Glutamatergic neuron (in vitro differentiated cells): Measurements from ENCODE around the gene PPAN. TPM values are rescaled to one million over a fixed set of nuclear protein-coding genes. Genes with fewer than 3 reads are reported as not detected.

ENCODE experiments used
- DNase-seq: peaks from one replicate; pipeline ENCODE4 v3.0.0; 2022
- H3K27ac Mint-ChIP-seq: one replicate; pipeline ENCODE4 v1.8.0; 2020; ENCODE audit warnings: mild to moderate bottlenecking, mixed read lengths, inconsistent platforms; ENCODE audit not compliant: unreplicated experiment
- H3K27me3 Mint-ChIP-seq: one replicate; pipeline ENCODE4 v1.8.0; 2020; ENCODE audit warnings: mild to moderate bottlenecking, moderate library complexity, mixed read lengths, inconsistent platforms; ENCODE audit not compliant: unreplicated experiment
- H3K36me3 Mint-ChIP-seq: one replicate; pipeline ENCODE4 v1.8.0; 2020; ENCODE audit warnings: mild to moderate bottlenecking, mixed read lengths, inconsistent platforms; ENCODE audit not compliant: unreplicated experiment
- H3K4me1 Mint-ChIP-seq: one replicate; pipeline ENCODE4 v1.8.0; 2020; ENCODE audit warnings: mild to moderate bottlenecking, low read depth, mixed read lengths, inconsistent platforms; ENCODE audit not compliant: unreplicated experiment
- H3K4me3 Mint-ChIP-seq: one replicate; pipeline ENCODE4 v1.8.0; 2020; ENCODE audit warnings: mild to moderate bottlenecking, mixed read lengths, inconsistent platforms; ENCODE audit not compliant: unreplicated experiment
- H3K9me3 Mint-ChIP-seq: one replicate; pipeline ENCODE4 v1.8.0; 2020; ENCODE audit warnings: mild to moderate bottlenecking, moderate library complexity, mixed read lengths, inconsistent platforms; ENCODE audit not compliant: unreplicated experiment
- CTCF ChIP-seq: fragments of 200-600 bp; sonication (generic); IDR thresholded peaks from one replicate; pipeline ENCODE4 v1.5.0; 2021; ENCODE audit not compliant: partially characterized antibody, unreplicated experiment
- total RNA-seq: library from RNA; stranded (reverse); fragmentation: NEBNext Ultra II Directional; extraction: Animal tissue kit (Norgen Biotek cat#: 25700); gene quantifications from one replicate; pipeline ENCODE4 v1.2.1, GENCODE V29; 2021; ENCODE audit not compliant: unreplicated experiment

Gene PPAN
- total RNA-seq, 1 donor from 2014 or later, result 44.5 TPM

GRCh38 chr19:10141973-10142372, 35.8 kb downstream of the PPAN start:
- no peak overlapping the region for H3K27ac Mint-ChIP-seq
- no peak overlapping the region for H3K4me3 Mint-ChIP-seq
- peaks cover 4% of the 10 kb centered on the region for H3K36me3 Mint-ChIP-seq
- H3K27me3 Mint-ChIP-seq, result peaks cover 9% of the 10 kb centered on the region
- no peak for DNase-seq
- peaks cover 3% of the 10 kb centered on the region for H3K9me3 Mint-ChIP-seq
- peaks cover 1% of the 10 kb centered on the region for H3K4me1 Mint-ChIP-seq
- no peak for TF ChIP-seq CTCF

GRCh38 chr19:10142701-10143375, 36.7 kb downstream of the PPAN start:
- Mint-ChIP-seq H3K4me1 (peaks cover 1% of the 10 kb centered on the region), H3K4me3 (no peak overlapping the region), H3K9me3 (peaks cover 3% of the 10 kb centered on the region), H3K36me3 (peaks cover 4% of the 10 kb centered on the region), H3K27me3 (peaks cover 7% of the 10 kb centered on the region), H3K27ac (no peak overlapping the region)
- no peak for TF ChIP-seq CTCF
- no peak for DNase-seq

- Mint-ChIP-seq H3K9me3 (peaks cover under 1% of the 10 kb centered on the region), H3K27me3 (peaks cover 5% of the 10 kb centered on the region), H3K36me3 (peaks cover 4% of the 10 kb centered on the region), H3K4me1 (peaks cover 1% of the 10 kb centered on the region), H3K4me3 (no peak overlapping the region), H3K27ac (no peak overlapping the region)
- TF ChIP-seq CTCF, result no peak
- no peak for DNase-seq
Observed at GRCh38 chr19:10143681-10144080, 37.5 kb downstream of the PPAN start.

GRCh38 chr19:10144361-10144760, 38.2 kb downstream of the PPAN start:
- DNase-seq, result no peak
- no peak for TF ChIP-seq CTCF
- no peaks in the 10 kb centered on the region for H3K4me1 Mint-ChIP-seq
- H3K27ac Mint-ChIP-seq, result no peak overlapping the region
- H3K27me3 Mint-ChIP-seq, result peaks cover 2% of the 10 kb centered on the region
- H3K9me3 Mint-ChIP-seq, result no peaks in the 10 kb centered on the region
- H3K4me3 Mint-ChIP-seq, result no peak overlapping the region
- H3K36me3 Mint-ChIP-seq, result peaks cover 4% of the 10 kb centered on the region

GRCh38 chr19:10145031-10145430, 38.9 kb downstream of the PPAN start:
- no peak overlapping the region for H3K4me3 Mint-ChIP-seq
- no peaks in the 10 kb centered on the region for H3K4me1 Mint-ChIP-seq
- no peak for DNase-seq
- TF ChIP-seq CTCF, result no peak
- peaks cover 4% of the 10 kb centered on the region for H3K36me3 Mint-ChIP-seq
- H3K9me3 Mint-ChIP-seq, result no peaks in the 10 kb centered on the region
- no peak overlapping the region for H3K27ac Mint-ChIP-seq
- H3K27me3 Mint-ChIP-seq, result peaks cover 2% of the 10 kb centered on the region
